ENCODE results near the gene TTBK2. TPM values are rescaled to one million over a fixed set of nuclear protein-coding genes. Genes with fewer than 3 reads are reported as not detected.

TTBK2 gene
- 1.4 to 2.6 TPM (median 1.6 TPM) in 5 replicates for total RNA-seq (2022; extraction: Qiagen RNA extraction)

GRCh38 chr15:42920519-42921341 lies at the start of gene TTBK2:
Gene TTBK2, minus strand, starts transcription at chr15:42920778. Its CDS starts 42,161 bp downstream, at chr15:42878617.

GRCh38 chr15:42736793-42737528 lies 183.6 kb downstream of the TTBK2 start, which contains the start of gene CDAN1:
Gene CDAN1, minus strand, starts transcription at chr15:42737128. Its CDS starts 26 bp downstream, at chr15:42737102.

Other genes starting within 250 kb of the TTBK2 start
- gene CDAN1, start 183.7 kb downstream of the TTBK2 start, total RNA-seq (2022; extraction: Qiagen RNA extraction): 4.2 to 8.5 TPM (median 5.8 TPM) in 5 replicates
- gene UBR1, start 185.3 kb upstream of the TTBK2 start, total RNA-seq (2022; extraction: Qiagen RNA extraction): 3.0 to 4.5 TPM (median 4.2 TPM) in 5 replicates
- 7.2 to 10.6 TPM (median 9.1 TPM) in 5 replicates for gene TMEM62, start 212.8 kb upstream of the TTBK2 start, total RNA-seq (2022; extraction: Qiagen RNA extraction)